ENCODE data around the gene SIRPB2. TPM values are rescaled to one million over a fixed set of nuclear protein-coding genes. Genes with fewer than 3 reads are reported as not detected.

Gene SIRPB2
- total RNA-seq, 1 donor from 2014 or later: 0.51 TPM

DNA sequence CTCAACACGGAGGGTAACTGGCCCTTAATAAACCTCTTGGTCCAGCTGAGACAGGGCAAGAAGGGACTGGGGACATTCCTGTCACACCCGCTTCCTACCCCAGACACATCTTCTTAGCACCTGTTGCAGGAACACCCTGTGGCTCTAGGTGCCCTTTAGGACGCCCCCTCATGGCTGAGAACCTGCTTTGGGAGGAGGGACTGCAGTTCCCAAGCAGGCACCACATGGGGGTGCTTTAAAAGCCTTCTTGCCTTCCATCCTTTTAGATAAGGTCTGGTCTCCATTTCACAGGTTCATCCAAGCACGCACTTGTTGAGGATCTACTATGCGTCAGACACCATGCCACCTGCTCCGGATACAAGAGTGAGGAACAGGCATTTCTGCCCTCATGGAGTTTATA is 51.2 kb downstream of the SIRPB2 start:
- no peak for DNase-seq

DNA sequence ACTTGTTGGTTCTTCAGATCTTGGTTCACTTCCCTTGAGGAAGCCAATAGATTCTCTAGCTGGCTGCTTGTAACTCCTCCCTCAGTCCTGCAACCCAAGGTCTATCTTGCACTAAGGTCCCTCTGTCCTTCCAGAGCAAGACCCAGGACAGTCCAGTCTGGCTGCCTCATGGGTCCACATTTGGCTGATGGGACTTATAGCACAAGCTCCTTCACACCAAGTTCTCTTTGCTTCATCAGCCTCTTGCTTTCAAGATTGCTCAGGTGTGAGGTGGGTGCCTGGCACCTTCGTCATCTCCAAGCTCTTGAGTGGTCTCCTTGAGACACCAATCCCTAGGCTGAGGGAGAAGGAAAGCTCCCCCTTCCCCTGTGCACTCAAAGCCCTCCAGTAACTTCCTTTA is 52.9 kb downstream of the SIRPB2 start:
- no peak for DNase-seq

DNA sequence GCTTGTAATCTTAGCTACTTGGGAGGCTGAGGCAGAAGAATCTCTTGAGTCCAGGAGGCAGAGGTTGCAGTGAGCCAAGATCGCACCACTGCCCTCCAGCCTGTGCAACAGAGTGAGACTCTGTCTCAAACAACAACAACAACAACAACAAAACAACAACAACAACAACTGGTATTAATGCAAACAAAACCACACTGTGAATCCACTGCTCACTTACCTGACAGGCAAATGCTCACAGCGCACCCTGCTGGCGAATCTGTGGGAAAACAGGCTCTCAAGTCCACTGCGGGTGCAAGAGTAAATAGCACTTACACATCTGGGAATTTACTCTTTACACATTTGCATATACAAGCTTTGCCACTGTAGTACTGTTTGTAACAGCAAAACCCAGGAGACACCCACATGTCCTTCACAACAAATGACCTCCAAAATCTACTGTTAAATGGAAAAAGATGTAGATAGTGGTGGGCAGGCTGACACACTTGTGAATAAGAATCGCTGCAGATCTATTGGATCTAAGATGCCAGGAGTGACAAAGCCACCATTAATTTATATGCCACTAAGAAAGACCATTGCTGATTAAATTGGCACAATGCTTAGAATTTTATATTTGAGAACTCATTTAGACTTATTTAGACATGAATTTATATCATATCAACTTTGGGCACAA is 53.9 kb downstream of the SIRPB2 start:
- peak; percentile 77 for DNase-seq

DNA sequence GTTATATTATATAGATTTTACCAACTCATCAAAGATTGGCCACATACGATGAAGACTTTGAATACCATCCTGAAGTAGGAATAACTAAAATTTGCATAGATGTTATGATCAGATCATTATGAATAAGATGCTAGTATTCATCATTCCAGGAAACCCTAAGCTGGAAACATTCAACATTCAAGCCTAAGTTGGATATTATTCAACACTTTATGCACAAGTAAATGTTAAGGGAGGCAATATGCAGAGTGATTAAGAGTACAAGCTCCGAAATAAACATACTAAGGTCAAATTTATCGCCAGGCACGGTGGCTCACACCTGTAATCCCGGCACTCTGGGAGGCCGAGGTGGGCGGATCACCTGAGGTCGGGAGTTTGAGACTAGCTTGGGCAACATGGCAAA is 55.0 kb downstream of the SIRPB2 start:
- DNase-seq: no peak

DNA sequence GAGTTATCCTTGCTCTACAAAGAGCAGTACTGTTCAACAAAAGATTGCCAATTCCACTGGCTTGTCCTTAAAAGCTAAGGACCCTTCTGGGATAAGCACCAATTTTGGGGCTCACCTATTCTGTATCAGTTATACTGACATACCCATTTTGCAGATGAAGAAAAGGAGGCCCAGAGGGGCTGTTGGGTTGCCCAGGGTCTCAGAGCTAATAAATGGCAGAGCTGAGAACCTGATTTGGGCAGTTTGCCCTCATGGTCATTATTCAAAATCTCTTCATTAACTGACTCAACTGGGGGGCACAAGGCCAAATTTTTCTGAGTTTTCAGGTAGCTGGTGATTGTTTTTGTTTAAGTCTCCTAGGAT is 55.9 kb downstream of the SIRPB2 start:
- DNase-seq: no peak

DNA sequence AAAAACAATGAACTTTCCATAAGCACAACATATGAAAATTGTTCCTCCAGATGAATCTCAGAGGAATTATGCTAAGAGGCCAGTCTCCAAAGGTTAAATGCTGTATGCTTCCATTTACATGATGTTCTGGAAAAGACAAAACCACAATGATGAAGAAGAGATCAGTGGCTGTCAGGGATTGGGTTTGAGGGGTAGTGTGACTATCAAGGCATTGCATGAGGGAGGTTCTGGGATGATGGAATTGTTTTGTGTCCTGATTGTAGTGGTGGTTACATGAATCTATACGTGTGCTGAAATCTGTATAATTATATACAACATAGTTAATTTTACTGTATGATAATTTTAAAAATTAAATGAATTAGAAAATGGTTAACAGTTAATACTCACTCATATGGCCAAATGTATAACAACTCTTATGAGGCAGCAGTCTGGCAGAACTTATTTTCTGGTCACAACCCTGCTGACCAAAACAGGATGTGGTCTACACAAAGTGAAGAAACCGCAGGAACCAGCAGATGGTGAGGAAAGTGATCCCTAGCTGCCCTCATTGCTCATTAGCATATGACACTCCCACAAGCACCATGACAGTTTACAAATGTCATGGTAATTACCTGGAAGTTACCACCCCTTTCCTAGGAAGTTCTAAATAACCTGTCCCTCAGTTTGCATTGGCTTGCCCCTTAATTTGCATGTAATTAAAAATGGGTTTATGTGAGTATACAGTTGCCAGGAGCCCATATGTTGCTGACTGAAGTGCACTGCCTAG is 56.5 kb downstream of the SIRPB2 start:
- no peak for DNase-seq

DNA sequence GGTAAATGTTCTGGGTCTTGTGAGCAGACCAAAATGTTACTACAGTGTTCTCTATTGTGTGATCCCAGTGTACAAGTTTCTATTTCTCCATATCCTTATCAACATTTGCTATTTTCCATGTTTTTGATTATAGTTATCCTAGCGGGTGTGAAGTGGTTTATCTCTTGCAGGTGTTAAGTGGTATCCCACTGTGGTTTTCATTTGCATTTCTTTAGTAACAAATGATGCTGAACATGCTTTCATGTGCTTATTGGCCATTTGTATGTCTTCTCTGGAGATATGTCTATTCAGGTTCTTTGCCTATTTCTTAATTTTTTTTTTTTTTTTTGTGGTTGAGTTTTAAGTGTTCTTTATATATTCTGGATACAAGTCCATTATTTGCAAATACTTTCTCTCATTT is 60.1 kb downstream of the SIRPB2 start:
- no peak for DNase-seq

DNA sequence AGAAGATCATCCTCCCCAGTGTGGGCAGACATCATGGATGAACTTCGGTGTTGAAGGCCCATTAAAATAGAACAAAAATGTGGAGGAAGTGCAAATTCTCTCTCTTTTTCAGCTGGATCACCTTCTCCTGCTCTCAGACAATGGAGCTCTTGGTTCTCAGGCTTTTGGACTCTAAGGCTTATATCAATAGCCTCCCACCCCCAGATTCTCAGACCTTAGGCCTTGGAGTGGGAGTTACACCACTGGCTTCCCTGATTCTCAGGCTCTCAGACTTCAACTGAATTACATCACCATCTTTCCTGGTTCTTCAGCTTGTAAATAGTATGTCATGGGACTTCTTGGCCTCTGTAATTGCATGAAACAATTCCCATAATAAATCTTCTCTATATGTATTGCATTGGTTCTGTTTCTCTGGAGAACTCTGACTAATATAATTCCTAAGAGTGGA is 61.2 kb downstream of the SIRPB2 start:
- no peak for DNase-seq

DNA sequence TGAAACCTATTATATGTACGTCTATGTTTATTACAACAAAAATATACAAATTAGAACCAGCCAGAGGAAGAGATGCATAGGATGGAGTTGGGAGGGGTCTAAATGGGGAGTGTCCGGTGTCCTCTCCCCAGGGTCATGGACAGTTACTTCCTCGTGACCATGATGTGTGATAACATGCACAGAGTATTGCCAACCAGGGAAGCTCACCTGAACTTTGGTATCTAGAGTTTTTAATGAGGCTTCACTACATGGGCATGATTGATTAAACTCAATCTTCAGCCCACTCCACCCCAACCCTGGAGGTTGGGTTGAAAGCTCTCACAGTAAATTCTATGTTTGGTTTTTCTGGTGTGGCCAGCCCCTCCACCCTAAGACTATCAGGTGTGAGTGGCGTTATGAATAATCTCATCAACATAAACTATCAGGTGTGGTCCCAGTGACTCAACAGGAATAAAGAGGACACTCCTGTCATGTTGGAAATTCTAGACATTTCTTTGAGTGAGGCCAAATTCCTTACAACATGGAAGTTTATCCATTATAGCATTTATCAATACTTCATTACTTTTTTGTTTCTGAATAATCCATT is 62.0 kb downstream of the SIRPB2 start:
- DNase-seq: no peak

DNA sequence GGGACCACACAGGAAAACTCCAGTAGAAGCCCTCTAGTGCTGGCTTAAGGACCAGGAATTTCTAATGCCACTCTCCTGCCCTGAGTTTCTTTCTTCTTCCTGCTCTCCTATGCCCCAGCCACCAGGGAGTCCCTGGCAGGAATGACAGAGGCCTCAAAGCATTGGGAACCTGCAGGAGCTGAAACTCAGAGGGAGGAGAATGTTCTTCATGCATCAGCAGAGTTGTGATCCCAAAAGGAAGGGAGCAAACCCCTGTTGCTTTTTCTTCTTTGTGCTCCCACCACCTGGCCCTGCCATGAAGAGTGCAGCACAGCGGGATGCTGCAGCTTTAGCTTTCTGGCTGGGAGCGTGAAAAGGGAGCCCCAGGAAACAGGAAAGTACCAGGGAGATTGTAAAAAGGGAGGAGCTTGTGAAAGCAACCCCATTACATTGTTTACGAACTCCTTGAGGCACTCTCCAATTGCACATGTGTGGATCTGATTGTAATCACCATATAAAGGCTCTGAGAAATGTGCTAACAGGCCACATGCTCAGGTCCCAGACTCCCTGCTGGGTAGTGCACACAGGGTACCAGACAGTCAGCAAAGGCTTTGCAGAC is 63.7 kb downstream of the SIRPB2 start:
- no peak for DNase-seq

DNA sequence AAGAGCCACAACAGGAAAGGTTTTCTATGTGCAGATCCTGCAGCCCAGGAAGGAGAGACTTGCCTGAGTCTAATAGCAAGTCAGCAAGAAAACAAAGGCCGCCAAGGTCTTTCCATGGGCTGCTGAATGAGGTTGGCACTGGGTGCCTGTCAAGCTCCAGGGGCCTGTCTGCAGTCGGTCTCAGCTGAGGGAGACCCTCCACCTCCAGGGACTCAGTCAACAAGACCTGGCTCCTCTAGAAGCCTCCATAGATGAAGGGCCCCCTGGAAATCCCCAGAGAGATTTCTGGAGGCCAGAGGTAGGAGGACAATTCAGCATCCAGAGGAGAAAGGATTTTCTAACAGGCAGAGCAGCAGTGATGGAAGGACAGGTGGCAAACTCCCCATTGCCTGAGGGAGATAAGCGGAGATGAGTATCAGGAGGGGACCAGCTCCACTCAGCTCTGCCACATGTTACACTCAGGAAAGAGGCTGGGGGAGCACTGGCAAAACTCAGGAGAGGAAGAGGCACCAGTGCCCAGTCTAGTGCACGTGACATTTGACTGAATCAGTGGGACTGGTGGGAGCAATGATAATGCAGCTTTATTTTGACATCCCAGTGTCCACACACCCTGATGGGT is 64.9 kb downstream of the SIRPB2 start:
- DNase-seq: no peak

Small RNAs within 50 kb of the gene (small RNA-seq; reads per million reads assigned to genes)
- gene RNU6-917P (ENCODE audit: low replicate concordance): not detected

Other genes with a start within 250 kb of the SIRPB2 start
- 5.7 TPM for gene SNPH, start 225.1 kb downstream of the SIRPB2 start, total RNA-seq
- 3.6 TPM for gene SDCBP2, start 162.3 kb downstream of the SIRPB2 start, total RNA-seq
- 108 TPM for gene FKBP1A, start 98.4 kb downstream of the SIRPB2 start, total RNA-seq
- 28.5 TPM for gene NSFL1C, start 24.6 kb downstream of the SIRPB2 start, total RNA-seq
- gene SIRPD, start 66.3 kb upstream of the SIRPB2 start, total RNA-seq: not detected
- 0.82 TPM for gene SIRPB1, start 128.6 kb upstream of the SIRPB2 start, total RNA-seq
- gene SIRPG, start 166.4 kb upstream of the SIRPB2 start, total RNA-seq: not detected